ENCODE data around the gene DDX55.
"Not testable (repeated sequence)": the region's sequence is repeated elsewhere in the genome, so short reads cannot be mapped to it uniquely, and the experiment has no call there.

The DDX55 gene, protein sequence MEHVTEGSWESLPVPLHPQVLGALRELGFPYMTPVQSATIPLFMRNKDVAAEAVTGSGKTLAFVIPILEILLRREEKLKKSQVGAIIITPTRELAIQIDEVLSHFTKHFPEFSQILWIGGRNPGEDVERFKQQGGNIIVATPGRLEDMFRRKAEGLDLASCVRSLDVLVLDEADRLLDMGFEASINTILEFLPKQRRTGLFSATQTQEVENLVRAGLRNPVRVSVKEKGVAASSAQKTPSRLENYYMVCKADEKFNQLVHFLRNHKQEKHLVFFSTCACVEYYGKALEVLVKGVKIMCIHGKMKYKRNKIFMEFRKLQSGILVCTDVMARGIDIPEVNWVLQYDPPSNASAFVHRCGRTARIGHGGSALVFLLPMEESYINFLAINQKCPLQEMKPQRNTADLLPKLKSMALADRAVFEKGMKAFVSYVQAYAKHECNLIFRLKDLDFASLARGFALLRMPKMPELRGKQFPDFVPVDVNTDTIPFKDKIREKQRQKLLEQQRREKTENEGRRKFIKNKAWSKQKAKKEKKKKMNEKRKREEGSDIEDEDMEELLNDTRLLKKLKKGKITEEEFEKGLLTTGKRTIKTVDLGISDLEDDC

GRCh38 chr12:123601602-123602489 lies at the start of gene DDX55:
Gene DDX55, plus strand, starts transcription at chr12:123602099. Its CDS starts 50 bp downstream, at chr12:123602149.
- DNase-seq (ENCODE audit: low read depth) = peak; percentile 76

DNA sequence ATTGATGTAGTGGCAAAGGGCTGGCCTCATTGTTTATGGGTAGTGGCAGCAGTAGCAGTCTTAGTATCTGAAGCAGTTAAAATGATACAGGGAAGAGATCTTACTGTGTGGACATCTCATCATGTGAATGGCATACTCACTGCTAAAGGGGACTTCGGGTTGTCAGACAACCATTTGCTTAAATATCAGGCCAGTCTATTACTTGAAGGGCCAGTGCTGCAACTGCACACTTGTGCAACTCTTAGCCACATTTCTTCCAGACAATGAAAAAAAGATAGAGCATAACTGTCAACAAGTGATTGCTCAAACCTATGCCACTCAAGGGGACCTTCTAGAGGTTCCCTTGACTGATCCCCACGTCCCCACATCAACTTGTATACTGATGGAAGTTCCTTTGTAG lies 47.8 kb upstream of the DDX55 start:
- DNase-seq (ENCODE audit: low read depth) = not testable (repeated sequence)

DNA sequence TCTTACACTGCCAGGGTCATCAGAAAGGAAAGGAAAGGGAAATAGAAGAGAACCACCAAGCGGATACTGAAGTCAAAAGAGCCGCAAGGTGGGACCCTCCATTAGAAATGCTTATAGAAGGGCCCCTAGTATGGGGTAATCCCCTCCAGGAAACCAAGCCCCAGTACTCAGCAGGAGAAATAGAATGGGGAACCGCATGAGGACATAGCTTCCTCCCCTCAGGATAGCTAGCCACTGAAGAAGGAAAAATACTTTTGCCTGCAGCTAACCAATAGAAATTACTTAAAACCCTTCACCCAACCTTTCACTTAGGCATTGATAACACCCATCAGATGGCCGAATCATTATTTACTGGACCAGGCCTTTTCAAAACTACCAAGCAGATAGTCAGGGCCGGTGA lies 47.1 kb upstream of the DDX55 start:
- DNase-seq (ENCODE audit: low read depth) = not testable (repeated sequence)

DNA sequence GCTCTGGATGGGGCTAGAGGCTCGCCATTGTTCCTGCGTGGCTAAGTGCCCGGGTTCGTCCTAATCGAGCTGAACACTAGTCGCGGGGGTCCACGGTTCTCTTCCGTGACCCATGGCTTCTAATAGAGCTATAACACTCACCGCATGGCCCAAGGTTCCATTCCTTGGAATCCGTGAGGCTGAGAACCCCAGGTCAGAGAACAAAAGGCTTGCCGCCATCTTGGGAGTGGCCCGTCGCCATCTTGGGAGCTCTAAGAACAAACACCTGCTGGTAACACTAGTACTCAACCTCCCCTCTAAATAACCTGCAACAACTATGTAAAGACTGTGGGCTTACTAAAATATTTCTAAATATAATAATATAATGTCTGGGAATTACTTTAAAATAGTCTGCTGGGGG lies 43.4 kb upstream of the DDX55 start:
- DNase-seq (ENCODE audit: low read depth) = not testable (repeated sequence)

- no peak for DNase-seq (ENCODE audit: low read depth)
Measured at GRCh38 chr12:123559468-123559867, 42.4 kb upstream of the DDX55 start.

GRCh38 chr12:123571343-123571813 lies 30.5 kb upstream of the DDX55 start:
- DNase-seq (ENCODE audit: low read depth) = no peak

DNA sequence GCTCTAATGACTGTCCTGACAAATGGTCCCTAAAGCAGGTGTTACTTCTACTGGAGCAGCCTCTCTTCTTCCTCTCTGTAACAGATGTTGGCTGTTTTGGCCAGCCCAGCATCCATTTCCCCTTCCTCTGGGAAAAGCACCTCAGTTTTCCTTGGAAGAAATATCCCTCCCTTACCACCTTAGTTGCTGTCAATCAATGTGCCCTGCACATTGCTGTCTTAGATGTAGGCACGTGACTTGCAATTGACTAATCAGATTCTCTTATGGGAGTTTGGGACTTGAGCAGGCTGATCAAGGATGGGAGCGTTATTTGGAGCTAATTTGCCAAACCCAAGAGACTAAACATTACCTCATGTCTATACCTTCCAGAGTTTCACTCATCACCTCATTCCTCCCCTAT lies 29.5 kb upstream of the DDX55 start:
- DNase-seq (ENCODE audit: low read depth) = no peak

DNA sequence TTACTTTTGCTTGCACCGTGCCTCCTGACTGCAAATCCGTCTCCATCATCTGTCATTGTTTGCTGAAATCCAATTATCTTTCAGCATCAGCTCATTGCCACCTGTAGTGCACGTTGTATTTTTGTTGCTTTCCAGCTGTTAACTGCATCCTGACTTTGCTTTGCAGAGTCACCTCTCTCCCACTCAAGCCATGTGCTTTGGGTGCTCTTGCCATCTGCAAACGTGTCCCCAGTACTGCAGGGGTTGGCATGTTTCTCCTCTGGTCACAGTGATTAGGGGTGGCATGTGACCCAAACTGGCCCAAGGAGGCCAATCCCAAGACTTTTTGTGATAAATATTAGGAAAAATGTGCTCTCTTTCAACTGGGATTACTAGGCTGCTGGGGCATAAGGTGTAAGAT lies 28.0 kb upstream of the DDX55 start:
- no peak for DNase-seq (ENCODE audit: low read depth)

DNA sequence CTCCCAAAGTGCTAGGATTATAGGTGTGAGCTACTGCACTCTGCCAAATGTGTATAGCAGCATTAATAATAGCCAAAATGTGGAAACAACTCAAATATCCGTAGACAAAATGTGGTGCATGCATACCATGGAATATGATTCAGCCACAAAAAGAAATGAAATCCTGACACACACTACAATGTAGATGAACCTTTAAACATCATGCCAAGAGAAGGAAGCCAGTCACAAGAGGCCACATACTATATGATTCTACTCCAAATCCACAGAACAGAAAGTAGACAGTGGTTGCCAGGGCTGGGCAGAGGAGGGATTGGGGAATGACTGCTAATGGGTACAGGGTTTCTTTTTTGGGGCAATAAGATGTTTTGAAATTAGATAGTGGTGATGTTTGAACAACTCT lies 25.3 kb upstream of the DDX55 start:
- no peak for DNase-seq (ENCODE audit: low read depth)

DNA sequence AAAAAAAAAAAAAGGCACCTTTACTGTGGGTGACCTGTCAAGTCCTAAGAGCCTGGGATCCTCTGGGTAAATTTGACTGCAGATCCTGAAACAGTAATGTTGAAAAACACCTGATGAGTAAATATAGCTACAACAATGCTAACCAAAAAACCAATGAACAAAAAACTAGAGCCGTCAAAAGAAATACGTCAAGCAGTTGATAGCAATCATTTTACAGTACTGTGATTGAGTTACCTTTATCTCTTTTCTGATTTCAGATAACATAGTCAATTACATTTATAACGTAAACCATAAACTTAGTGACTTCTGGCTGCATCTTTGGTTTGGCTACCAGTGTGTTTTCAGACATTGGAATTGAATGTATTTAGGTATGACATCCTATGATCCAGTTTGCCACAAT lies 23.7 kb upstream of the DDX55 start:
- no peak for DNase-seq (ENCODE audit: low read depth)

- not testable (repeated sequence) for DNase-seq (ENCODE audit: low read depth)
Measured at GRCh38 chr12:123578829-123579228, 23.1 kb upstream of the DDX55 start.

GRCh38 chr12:123580772-123581171 lies 21.1 kb upstream of the DDX55 start:
- DNase-seq (ENCODE audit: low read depth) = no peak

GRCh38 chr12:123591702-123592481 lies 10.0 kb upstream of the DDX55 start:
- no peak for DNase-seq (ENCODE audit: low read depth)

DNA sequence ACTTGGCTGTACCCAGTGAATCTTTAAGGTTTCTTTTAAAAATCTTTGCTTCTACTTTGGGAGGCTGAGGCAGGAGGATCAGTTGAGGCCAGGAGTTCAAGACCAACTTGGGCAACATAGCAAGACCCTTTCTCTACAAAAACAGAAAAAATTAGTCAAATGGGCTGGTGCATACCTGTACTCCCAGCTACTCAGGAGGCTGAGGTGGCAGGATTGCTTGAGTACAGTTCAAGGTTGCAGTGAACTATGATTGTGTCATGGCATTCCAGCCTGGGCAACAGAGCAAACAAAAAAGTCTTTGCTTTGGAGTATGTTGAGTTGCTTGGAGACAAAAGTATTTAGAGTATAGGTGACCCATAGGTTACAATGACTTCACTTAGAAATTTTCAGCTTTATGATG lies 6.2 kb upstream of the DDX55 start:
- no peak for DNase-seq (ENCODE audit: low read depth)

GRCh38 chr12:123597100-123597499 lies 4.8 kb upstream of the DDX55 start:
- no peak for DNase-seq (ENCODE audit: low read depth)

DNA sequence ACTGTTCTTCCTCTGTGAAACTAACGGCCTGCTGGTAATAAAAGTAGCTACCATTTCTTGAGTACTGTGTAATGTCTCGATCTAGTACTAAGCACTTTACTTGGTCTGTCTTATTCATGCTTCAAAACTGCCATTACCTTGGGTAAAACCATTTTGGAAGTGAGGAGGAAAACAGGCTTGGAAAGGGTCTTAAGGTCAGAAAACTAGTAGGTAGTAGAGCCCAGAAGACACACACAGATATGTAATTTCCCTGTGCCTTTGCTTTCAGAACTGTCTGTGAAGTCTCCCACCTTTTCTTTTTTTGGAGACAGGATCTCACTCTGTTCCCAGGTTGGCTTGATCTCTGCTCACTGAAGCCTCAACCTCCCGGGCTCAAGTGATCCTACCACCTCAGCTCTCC lies 3.4 kb upstream of the DDX55 start:
- no peak for DNase-seq (ENCODE audit: low read depth)

- DNase-seq (ENCODE audit: low read depth) = no peak
Measured at GRCh38 chr12:123599310-123599709, 2.6 kb upstream of the DDX55 start.

DNA sequence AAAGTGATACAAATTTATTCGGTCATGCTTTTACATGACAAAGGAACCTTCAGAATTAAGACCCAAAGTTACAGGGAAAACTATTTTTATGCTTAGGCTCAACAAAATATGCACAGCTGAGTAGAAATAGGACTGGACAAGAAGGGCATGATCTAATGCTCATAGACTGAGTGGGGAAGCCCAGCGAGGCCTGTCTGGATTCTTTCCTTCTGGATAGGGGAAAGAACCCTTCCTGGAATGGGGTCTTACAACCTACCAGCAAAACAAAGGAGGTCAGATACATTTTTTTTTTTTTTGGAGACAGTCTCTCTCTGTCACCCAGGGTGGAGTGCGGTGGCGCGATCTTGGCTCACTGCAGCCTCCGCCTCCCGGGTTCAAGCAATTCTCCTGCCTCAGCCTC lies 2.2 kb upstream of the DDX55 start:
- DNase-seq (ENCODE audit: low read depth) = no peak

GRCh38 chr12:123602651-123603195 lies 824 bp downstream of the DDX55 start:
- DNase-seq (ENCODE audit: low read depth) = no peak

GRCh38 chr12:123603495-123603894 lies 1.6 kb downstream of the DDX55 start:
- not testable (repeated sequence) for DNase-seq (ENCODE audit: low read depth)

GRCh38 chr12:123607756-123608155 lies 5.9 kb downstream of the DDX55 start:
- no peak for DNase-seq (ENCODE audit: low read depth)
